ENCODE data around the gene SHH. TPM values are rescaled to one million over a fixed set of nuclear protein-coding genes. Genes with fewer than 3 reads are reported as not detected.

SHH gene
- total RNA-seq, 2 experiments from 2014 or later: not detected

DNA sequence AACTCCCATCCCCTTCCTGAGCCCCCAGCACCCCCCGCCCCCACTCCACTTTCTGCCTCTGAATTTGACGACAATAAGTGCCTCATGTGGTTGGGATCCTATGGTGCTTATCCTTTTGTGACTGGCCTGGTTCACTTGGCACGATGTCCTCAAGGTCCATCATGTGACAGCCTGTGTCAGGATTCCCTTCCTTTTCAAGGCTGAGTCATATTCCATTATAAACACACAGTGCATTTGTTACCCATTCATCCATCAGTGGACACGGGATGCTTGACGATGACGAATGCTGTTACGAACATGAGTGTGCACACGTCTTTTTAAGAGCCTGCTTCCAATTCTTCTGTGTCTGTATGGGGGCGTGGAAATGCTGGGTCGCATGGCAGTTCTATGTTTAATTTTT is 26.7 kb downstream of the SHH start:
- Mint-ChIP-seq H3K4me3 (no peak overlapping the region), H3K27me3 (peaks cover 16% of the 10 kb centered on the region), H3K36me3 (ENCODE audit: low read depth) (peaks cover 17% of the 10 kb centered on the region), H3K9me3 (no peaks in the 10 kb centered on the region), H3K27ac (no peak overlapping the region), H3K4me1 (peaks cover 4% of the 10 kb centered on the region)
- no peak for DNase-seq
- ChIA-PET POLR2A (no interaction called here), CTCF (no interaction called here)

DNA sequence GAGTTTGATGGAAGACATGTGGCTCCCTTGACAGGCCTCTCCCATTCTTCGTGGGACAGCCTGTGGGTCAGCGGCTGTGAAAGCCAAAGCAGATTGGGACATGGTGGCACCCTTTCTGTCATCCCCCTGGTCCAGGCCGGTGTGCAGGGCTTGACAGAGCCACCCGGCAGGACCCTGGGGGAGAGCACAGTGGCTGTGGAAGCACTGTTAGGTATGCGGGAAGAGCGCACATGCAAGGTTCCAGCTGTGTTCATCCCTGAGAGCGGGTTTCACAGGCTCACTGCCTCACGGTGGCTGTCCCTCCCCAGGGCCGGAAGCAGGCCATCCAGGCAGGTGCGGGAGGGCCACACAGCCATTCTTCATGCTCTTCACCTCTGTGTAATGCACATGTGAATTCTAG is 29.8 kb downstream of the SHH start:
- ChIA-PET POLR2A (no interaction called here), CTCF (no interaction called here)
- Mint-ChIP-seq H3K4me3 (no peak overlapping the region), H3K27ac (no peak overlapping the region), H3K4me1 (no peaks in the 10 kb centered on the region), H3K27me3 (peaks cover 7% of the 10 kb centered on the region), H3K9me3 (no peaks in the 10 kb centered on the region), H3K36me3 (ENCODE audit: low read depth) (peaks cover 26% of the 10 kb centered on the region)
- DNase-seq: no peak

DNA sequence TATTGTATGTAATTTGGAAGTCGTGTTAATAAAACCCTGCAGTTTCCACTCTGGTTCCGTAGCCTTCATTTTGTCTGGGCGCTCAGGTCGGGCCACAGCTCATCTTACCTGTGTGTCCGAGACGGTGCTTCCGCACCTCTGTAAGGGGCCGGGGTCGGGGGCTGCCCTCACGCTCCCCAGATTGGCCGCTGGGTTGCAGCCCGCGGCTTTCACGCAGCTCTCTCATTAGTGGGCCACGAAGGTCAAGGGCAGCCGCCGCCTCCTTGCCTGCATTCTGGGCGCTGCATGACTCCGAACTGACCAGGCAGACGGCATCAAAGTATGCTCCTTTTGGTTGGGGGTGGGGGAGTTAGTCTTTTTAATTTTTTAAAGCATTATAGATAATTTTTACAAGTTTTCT is 30.8 kb downstream of the SHH start:
- no peak overlapping the region for H3K27ac Mint-ChIP-seq
- H3K36me3 Mint-ChIP-seq (ENCODE audit: low read depth): peaks cover 29% of the 10 kb centered on the region
- no peak overlapping the region for H3K4me3 Mint-ChIP-seq
- DNase-seq: no peak
- ChIA-PET POLR2A (no interaction called here), CTCF (no interaction called here)
- H3K27me3 Mint-ChIP-seq: peaks cover 7% of the 10 kb centered on the region
- no peaks in the 10 kb centered on the region for H3K9me3 Mint-ChIP-seq
- no peaks in the 10 kb centered on the region for H3K4me1 Mint-ChIP-seq

DNA sequence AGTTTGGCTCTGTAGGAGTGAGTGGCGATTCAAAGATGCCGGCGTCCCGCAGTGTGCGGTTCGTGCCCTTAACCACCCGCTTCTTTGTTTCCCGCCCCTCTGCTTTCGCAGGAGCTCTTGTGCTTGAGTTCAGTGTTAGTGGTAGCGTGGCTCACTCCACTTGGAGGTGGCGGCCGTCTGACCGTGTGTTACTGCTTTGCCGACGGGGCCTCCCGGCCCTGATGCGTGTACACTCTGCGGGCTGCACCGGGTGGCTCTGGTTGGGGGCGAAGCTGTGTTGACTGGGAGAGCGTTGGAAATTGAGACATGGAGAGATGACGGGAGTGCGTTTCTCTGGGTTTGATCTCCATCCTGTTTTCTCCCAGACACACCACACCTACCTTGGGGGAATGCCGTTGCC is 31.4 kb downstream of the SHH start:
- Mint-ChIP-seq H3K4me1 (no peaks in the 10 kb centered on the region), H3K9me3 (no peaks in the 10 kb centered on the region), H3K27me3 (peaks cover 2% of the 10 kb centered on the region), H3K4me3 (no peak overlapping the region), H3K36me3 (ENCODE audit: low read depth) (peaks cover 35% of the 10 kb centered on the region), H3K27ac (no peak overlapping the region)
- POLR2A ChIA-PET: no interaction called here
- CTCF ChIA-PET: no interaction called here
- no peak for DNase-seq

DNA sequence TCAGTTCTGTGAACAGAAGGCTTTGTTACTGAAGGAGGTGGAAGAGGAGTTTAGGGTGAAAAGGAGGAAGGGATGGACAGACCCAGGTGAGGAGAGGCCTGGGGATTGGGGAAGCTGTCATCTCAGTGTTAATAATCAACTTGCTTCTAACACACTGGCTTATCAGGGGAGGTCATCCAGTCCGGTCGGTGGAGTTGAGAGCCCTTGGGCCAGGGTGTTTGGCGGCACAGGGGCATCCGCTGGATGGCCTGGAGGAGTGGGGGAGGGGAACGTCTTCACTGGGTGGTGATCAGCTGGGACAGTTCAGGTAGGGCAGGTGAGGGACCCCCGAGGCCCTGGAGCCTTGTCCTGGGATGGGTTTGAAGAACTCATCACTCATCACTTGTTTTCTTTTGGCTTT is 33.9 kb downstream of the SHH start:
- DNase-seq: no peak
- Mint-ChIP-seq H3K4me1 (no peaks in the 10 kb centered on the region), H3K27me3 (no peaks in the 10 kb centered on the region), H3K9me3 (no peaks in the 10 kb centered on the region), H3K36me3 (ENCODE audit: low read depth) (peaks cover 52% of the 10 kb centered on the region), H3K4me3 (no peak overlapping the region), H3K27ac (no peak overlapping the region)
- ChIA-PET POLR2A (interaction anchor here (0.6 kb wide), 1 partner anchor 10 kb away, joined by 3 read pairs; no protein-coding TSS in a partner anchor), CTCF (interaction anchor here (0.6 to 2.0 kb wide), 3 partner anchors 11 to 312 kb away, joined by 3 to 5 read pairs (median 4); no protein-coding TSS in a partner anchor)

DNA sequence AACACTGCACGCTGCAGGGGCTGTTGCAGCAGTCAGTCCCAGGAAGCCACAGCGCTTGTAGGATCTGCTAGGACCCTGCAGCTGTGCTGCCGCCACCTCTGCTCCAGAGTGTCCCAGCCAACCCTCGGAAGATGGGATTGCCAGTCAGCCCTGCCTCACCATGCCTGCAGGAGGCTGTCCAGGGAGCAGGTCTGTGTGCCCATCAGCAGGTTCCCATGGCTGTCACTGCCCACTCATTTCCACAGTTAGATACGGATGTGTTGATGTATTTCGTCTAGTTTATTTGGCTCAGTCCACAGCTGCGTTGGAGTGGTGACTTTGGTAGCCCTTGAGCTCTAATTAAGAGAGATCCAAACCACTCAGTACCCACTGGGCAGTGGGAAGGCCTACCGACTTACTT is 35.7 kb downstream of the SHH start:
- Mint-ChIP-seq H3K36me3 (ENCODE audit: low read depth) (peaks cover 46% of the 10 kb centered on the region), H3K27ac (no peak overlapping the region), H3K4me1 (no peaks in the 10 kb centered on the region), H3K9me3 (no peaks in the 10 kb centered on the region), H3K4me3 (no peak overlapping the region), H3K27me3 (no peaks in the 10 kb centered on the region)
- ChIA-PET CTCF (interaction anchor here (0.6 to 1.7 kb wide), 2 partner anchors 9 to 326 kb away, joined by 3 to 4 read pairs; no protein-coding TSS in a partner anchor), POLR2A (no interaction called here)
- DNase-seq: no peak

DNA sequence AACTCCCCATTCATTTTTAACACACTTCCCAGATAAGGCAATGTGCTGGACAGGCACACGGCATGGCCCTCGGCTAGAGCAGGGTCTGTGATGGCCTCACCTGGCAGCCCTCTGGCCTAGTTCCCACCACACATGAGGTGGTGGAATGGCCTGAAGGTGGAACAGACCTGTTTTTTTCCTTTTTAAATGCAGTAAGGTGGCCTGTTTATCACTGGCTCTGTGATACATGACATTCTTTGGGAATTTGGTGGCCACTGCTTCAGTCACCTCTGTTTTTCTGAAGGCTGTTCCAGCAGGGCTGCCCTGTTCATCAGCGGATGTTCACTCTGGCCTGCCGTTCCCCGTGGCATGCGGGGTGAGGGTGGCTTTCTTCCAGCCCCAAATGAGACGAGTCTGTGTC is 36.6 kb downstream of the SHH start:
- CTCF ChIA-PET: no interaction called here
- H3K27me3 Mint-ChIP-seq: no peaks in the 10 kb centered on the region

DNA sequence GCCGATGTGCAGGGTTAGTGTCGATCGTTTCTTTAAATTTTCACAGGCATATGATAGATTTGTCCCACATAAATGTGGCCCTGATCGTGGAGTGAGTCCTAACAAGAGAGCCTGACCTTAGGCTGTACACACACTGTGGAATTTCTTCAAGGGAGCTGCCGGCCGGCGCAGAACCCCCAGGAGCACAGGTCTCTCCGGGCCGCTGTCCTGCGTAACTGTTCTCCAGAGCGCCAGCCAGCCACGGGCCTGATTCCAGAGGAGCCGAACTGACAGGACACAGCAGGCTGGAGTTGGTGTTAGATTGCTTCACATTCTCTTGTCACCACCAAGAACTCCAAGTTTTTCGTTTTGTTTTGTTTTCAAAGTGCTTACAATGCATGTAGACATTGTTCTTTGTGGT is 37.3 kb downstream of the SHH start:
- ChIA-PET CTCF (no interaction called here), POLR2A (no interaction called here)
- Mint-ChIP-seq H3K36me3 (ENCODE audit: low read depth) (peaks cover 38% of the 10 kb centered on the region), H3K4me1 (no peaks in the 10 kb centered on the region), H3K27ac (no peak overlapping the region), H3K4me3 (no peak overlapping the region), H3K27me3 (no peaks in the 10 kb centered on the region), H3K9me3 (no peaks in the 10 kb centered on the region)
- no peak for DNase-seq

More for the DNA sequence above, 36.6 kb downstream of the SHH start:
- Mint-ChIP-seq H3K4me1 (no peaks in the 10 kb centered on the region), H3K9me3 (no peaks in the 10 kb centered on the region), H3K4me3 (no peak overlapping the region), H3K27ac (no peak overlapping the region), H3K36me3 (ENCODE audit: low read depth) (peaks cover 38% of the 10 kb centered on the region)
- POLR2A ChIA-PET: no interaction called here
- no peak for DNase-seq

DNA sequence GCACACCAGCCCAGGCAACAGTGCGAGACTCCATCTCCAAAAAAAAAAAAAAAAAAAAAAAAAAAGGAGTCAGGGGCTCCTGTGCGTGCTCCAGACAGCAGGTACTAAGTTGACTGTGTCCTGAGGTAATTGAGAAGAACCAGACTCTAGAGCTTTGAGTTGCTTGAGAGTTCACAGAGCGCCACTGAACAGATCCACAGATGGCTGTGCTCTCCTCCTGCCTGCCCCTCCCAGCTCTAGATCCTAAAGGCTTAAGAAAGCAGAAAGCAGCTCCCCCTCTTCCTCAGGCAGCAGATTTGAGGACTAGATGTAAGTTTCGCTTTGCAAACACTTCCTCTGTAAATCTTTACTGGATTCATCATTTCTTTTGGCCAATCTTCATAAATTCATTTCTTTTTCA is 38.7 kb downstream of the SHH start:
- H3K9me3 Mint-ChIP-seq: no peaks in the 10 kb centered on the region
- ChIA-PET POLR2A (no interaction called here), CTCF (interaction anchor here (0.6 kb wide), 1 partner anchor 1852 kb away, joined by 3 read pairs; no protein-coding TSS in a partner anchor)
- no peak overlapping the region for H3K4me3 Mint-ChIP-seq
- no peak overlapping the region for H3K27ac Mint-ChIP-seq
- DNase-seq: no peak
- H3K36me3 Mint-ChIP-seq (ENCODE audit: low read depth): peaks cover 42% of the 10 kb centered on the region
- H3K27me3 Mint-ChIP-seq: no peaks in the 10 kb centered on the region
- H3K4me1 Mint-ChIP-seq: no peaks in the 10 kb centered on the region

DNA sequence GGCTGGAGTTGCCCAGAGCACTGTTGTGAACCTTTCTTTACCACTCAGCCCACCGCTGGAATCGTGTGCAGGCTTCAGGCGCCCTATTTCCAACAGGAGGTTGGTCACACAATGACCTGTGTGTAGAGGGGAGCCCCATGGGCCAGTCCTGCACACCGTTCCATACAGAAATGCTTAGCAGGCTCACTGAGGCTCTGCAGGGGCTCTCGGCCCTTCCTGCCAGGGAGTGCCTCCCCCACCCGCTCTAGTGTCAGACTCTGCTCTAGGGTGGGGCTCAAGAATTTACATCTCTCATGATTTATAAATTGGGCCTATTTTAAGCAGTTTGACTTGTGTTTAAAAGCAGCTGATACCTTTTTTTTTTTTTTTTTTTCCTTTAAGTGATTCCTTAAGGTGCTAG is 42.0 kb downstream of the SHH start:
- Mint-ChIP-seq H3K27me3 (no peaks in the 10 kb centered on the region), H3K9me3 (no peaks in the 10 kb centered on the region), H3K4me3 (no peak overlapping the region), H3K4me1 (peaks cover 21% of the 10 kb centered on the region), H3K27ac (no peak overlapping the region), H3K36me3 (ENCODE audit: low read depth) (peaks cover 38% of the 10 kb centered on the region)
- ChIA-PET CTCF (interaction anchor here (0.7 to 1.2 kb wide), 4 partner anchors 171 to 946 kb away, joined by 3 to 4 read pairs (median 3); no protein-coding TSS in a partner anchor), POLR2A (no interaction called here)
- DNase-seq: no peak

DNA sequence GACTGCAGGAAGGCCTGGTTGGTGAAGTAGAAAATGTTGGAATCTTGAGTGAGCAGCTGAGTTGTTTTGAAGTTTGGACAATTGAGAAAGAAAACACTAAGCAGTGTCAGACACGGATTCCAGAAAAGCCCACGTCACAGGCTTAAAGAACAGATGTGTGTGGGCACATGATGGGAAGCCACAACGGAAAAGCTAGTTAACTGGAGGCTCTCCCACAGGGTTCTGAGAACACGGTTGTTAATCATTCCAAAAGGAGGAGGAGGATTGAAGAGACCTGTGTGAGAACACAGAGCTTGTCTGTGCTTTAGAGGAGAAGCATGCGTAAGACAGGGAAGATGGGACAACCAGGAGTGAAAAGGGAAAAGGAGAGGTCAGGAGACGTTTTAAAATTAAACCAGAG is 42.6 kb downstream of the SHH start:
- Mint-ChIP-seq H3K36me3 (ENCODE audit: low read depth) (peaks cover 37% of the 10 kb centered on the region), H3K27ac (no peak overlapping the region), H3K9me3 (no peaks in the 10 kb centered on the region), H3K4me1 (peaks cover 26% of the 10 kb centered on the region), H3K4me3 (no peak overlapping the region), H3K27me3 (no peaks in the 10 kb centered on the region)
- CTCF ChIA-PET: interaction anchor here (0.7 to 1.2 kb wide), 3 partner anchors 171 to 379 kb away, joined by 3 to 4 read pairs (median 3); no protein-coding TSS in a partner anchor
- POLR2A ChIA-PET: no interaction called here
- no peak for DNase-seq

DNA sequence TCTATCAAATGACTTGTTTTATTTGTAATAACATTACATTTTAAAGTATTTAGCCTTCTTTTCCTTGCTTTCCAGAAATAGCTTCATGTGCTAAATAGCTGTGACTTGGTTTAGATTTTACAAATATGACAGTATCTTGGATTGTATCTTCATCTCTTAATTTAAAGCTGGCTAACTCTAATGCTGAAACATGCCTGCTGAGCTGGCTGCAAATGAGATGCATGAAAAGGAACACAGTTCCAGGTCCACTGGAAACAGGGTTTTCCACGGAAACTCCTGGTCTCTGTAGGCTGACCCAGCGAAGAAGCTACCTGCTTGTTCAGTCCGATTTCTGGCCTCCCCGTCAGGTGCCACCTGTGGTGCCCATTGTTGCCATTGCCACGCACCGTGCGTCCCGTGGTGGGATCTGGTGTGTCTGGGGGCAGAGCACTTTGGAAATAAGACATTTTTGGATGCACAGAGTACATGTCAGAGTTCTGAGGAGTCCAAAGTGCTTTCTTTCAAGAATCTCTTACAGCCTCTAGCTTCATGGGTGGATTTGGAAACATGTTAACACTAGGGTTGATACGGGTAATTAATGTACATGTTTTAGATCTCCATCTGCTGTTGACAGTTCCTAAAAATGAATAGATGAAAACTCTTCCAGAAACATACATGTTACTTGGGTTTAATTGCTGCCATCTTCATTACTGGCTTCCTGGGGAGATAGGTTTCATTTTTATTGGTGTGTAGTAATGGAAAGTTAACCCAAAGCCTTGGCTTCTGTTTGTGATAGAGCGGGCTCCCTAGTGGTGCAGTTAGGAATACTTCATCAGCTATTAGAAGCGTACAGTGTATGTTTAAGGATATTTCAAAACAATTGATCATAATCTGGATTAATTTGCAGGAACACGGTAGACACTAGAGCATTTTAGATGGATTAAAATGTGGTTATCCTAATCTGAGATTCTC is 45.0 kb downstream of the SHH start:
- H3K4me3 Mint-ChIP-seq: no peak overlapping the region
- no peak overlapping the region for H3K27ac Mint-ChIP-seq
- H3K4me1 Mint-ChIP-seq: peaks cover 51% of the 10 kb centered on the region
- ChIA-PET POLR2A (interaction anchor here (0.7 kb wide), 1 partner anchor 11 kb away, joined by 3 read pairs; no protein-coding TSS in a partner anchor), CTCF (interaction anchor here (0.7 to 3.9 kb wide), 5 partner anchors 10 to 840 kb away, joined by 3 to 30 read pairs (median 4); no protein-coding TSS in a partner anchor)
- H3K27me3 Mint-ChIP-seq: no peaks in the 10 kb centered on the region
- no peaks in the 10 kb centered on the region for H3K9me3 Mint-ChIP-seq
- peaks cover 41% of the 10 kb centered on the region for H3K36me3 Mint-ChIP-seq (ENCODE audit: low read depth)
- DNase-seq: no peak

DNA sequence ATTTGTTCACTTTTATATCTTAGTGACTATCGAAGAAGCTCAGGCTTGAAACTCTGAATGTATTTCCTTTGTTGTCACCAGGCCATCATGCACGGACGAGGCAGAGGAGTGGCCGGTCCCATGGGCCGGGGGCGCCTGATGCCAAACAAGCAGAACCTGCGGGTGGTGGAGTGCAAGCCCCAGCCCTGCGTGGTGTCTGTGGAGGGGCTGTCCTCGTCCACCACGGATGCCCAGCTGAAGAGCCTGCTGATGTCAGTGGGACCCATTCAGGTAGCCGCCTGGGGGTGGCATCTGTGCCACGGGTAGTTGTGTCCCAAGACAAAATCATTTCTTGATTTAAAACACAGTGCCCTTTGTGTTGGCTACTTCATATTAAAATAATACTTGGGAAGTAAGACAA is 45.9 kb downstream of the SHH start:
- H3K27me3 Mint-ChIP-seq: no peaks in the 10 kb centered on the region
- no peaks in the 10 kb centered on the region for H3K9me3 Mint-ChIP-seq
- ChIA-PET CTCF (interaction anchor here (0.7 to 3.9 kb wide), 3 partner anchors 49 to 839 kb away, joined by 3 to 30 read pairs (median 3); no protein-coding TSS in a partner anchor), POLR2A (no interaction called here)
- no peak overlapping the region for H3K4me3 Mint-ChIP-seq
- H3K27ac Mint-ChIP-seq: no peak overlapping the region
- H3K4me1 Mint-ChIP-seq: peaks cover 60% of the 10 kb centered on the region
- DNase-seq: no peak
- H3K36me3 Mint-ChIP-seq (ENCODE audit: low read depth): peaks cover 49% of the 10 kb centered on the region
